Stimulated activated naive CD8-positive, alpha-beta T cell treated with anti-CD3 and anti-CD28 coated beads, Interleukin-15, Interleukin-2, amounts not matched to agents 100 U/mL and 50 U/mL, for 24 hours (primary cell): Measurements from ENCODE around the gene LRFN2.

Experiments used
- ATAC-seq: fragments of 150-1000 bp; cut with Tn5 transposase; one replicate; pipeline ENCODE4 v1.10.0; 2021
- DNase-seq: peaks from one replicate; pipeline ENCODE4 v3.0.0; 2021

The LRFN2 gene

GRCh38 chr6:40349123-40349900 is 237.9 kb downstream of the LRFN2 start:
- ATAC-seq: no peak
- DNase-seq: no peak

GRCh38 chr6:40348591-40348990 is 238.6 kb downstream of the LRFN2 start:
- ATAC-seq: no peak
- no peak for DNase-seq

GRCh38 chr6:40347571-40348011 is 239.6 kb downstream of the LRFN2 start:
- DNase-seq (no peak), ATAC-seq (no peak)

- ATAC-seq: no peak
- no peak for DNase-seq
Measured at GRCh38 chr6:40346246-40346645, 240.9 kb downstream of the LRFN2 start.

- ATAC-seq: no peak
- DNase-seq: no peak
Measured at GRCh38 chr6:40344566-40345167, 242.5 kb downstream of the LRFN2 start.

GRCh38 chr6:40343877-40344565 is 243.1 kb downstream of the LRFN2 start:
- no peak for DNase-seq
- ATAC-seq: no peak

GRCh38 chr6:40343318-40343876 is 243.8 kb downstream of the LRFN2 start:
- DNase-seq (no peak), ATAC-seq (no peak)

- no peak for DNase-seq
- no peak for ATAC-seq
Measured at GRCh38 chr6:40342723-40343122, 244.4 kb downstream of the LRFN2 start.

- ATAC-seq: no peak
- no peak for DNase-seq
Measured at GRCh38 chr6:40341726-40342125, 245.4 kb downstream of the LRFN2 start.
